GM21423 (cell line): ENCODE results near the gene AREG.

Source experiments
- ATAC-seq: cut with Tn5 transposase; IDR thresholded peaks from one replicate; pipeline ENCODE4 v1.9.1; 2021; ENCODE audit warnings: mild to moderate bottlenecking, moderate library complexity; ENCODE audit not compliant: unreplicated experiment

The AREG gene

DNA sequence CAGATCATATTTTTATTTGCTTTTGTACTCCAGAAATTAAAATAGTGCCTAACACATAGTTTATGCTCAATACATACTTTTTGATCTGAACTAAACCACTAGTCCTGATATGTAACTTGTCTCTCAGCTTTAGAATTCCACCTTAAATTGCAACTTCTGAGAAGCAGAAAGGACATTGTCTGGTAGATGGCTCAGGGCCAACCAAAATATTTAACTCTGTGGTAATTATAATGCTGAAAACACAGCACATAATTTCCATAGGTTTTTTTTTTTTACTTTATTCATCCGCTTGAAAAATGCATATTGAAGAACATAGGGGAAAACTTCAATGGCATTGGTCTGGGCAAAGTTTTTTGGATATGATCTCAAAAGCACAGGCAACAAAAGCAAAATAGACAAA lies 59.3 kb downstream of the AREG start:
- ATAC-seq, result no peak
